HCT116 (cell line): Measurements from ENCODE around the gene DICER1. TPM values are rescaled to one million over a fixed set of nuclear protein-coding genes. Genes with fewer than 3 reads are reported as not detected.

Experiments
- ATAC-seq: fragments of 200-7000 bp; cut with Tn5 transposase; 2 replicates; pipeline ENCODE4 v1.9.1; 2020; ENCODE audit warnings: mild to moderate bottlenecking, moderate library complexity
- BruUV-seq: library from RNA; stranded (reverse); fragments of 400-500 nt; replicated peaks from 2 replicates; lab custom pipeline; 2021; lab: Mats Ljungman, UMichigan
- CTCF ChIA-PET: fragments of 300-600 bp; sonication (Branson Sonifier 250); formaldehyde crosslinking; loops from one replicate; lab custom pipeline; 2021; ENCODE audit warnings: antibody characterized with exemption; lab: Charles Lee
- POLR2A ChIA-PET: fragments of 300-600, 350-600 bp; sonication (Branson Sonifier 250); formaldehyde crosslinking; loops from one replicate; lab custom pipeline; 2021; ENCODE audit warnings: antibody characterized with exemption; lab: Charles Lee
- RAD21 ChIA-PET, 2 experiments: fragments of 300-600 bp; sonication (Branson Sonifier 250); formaldehyde crosslinking; loops; one replicate each; lab custom pipeline; 2023; ENCODE audit warnings: low total read pairs in 2 of 2; ENCODE audit not compliant: uncharacterized antibody in 2 of 2, unreplicated experiment in 2 of 2, low non-redundant PET in 1 of 2; lab: Charles Lee
- DNase-seq: peaks from one replicate; pipeline ENCODE4 v3.0.0-alpha.2; 2010; ENCODE audit warnings: low read depth, low spot score
- H2AFZ ChIP-seq: fragments of 200-600 bp; shearing (Covaris generic), sonication (generic); 2 replicates; pipeline ENCODE4 v1.6.1; 2017; ENCODE audit warnings: low read depth, mixed run types, mixed read lengths, antibody characterized with exemption, low read length; ENCODE audit not compliant: poor library complexity, severe bottlenecking
- H3K27ac ChIP-seq: 2 replicates; pipeline ENCODE4 v1.5.1; 2012; ENCODE audit warnings: low read depth, low read length
- H3K27me3 ChIP-seq: fragments of 200-600 bp; sonication (generic); 2 replicates; pipeline ENCODE4 v1.6.1; 2016; ENCODE audit warnings: mixed run types, low read length, mixed read lengths; ENCODE audit not compliant: insufficient read depth
- H3K36me3 ChIP-seq, 2 experiments: fragments of 200-500 bp in 1 of 2; fragments of 200-600 bp in 1 of 2; sonication (Bioruptor generic) in 1 of 2; sonication (generic) in 1 of 2; 2 replicates each; pipeline versions ENCODE4 v1.5.1 to v1.6.1; 2014 to 2016; ENCODE audit warnings: low read length in 2 of 2, inconsistent platforms in 1 of 2, mixed read lengths in 1 of 2, mixed run types in 1 of 2; ENCODE audit not compliant: insufficient read depth in 2 of 2, control insufficient read depth in 1 of 2
- H3K4me1 ChIP-seq, 2 experiments: fragments of 200-600 bp in 1 of 2; sonication (generic) in 1 of 2; 2 replicates each; pipeline versions ENCODE4 v1.5.1 to v1.6.1; 2012 to 2017; ENCODE audit warnings: low read length in 2 of 2, inconsistent platforms in 1 of 2, mild to moderate bottlenecking in 1 of 2, mixed read lengths in 1 of 2, mixed run types in 1 of 2, moderate library complexity in 1 of 2; ENCODE audit not compliant: insufficient read depth in 2 of 2, control insufficient read depth in 1 of 2
- H3K4me2 ChIP-seq: fragments of 200-600 bp; sonication (generic); 2 replicates; pipeline ENCODE4 v1.6.1; 2017; ENCODE audit warnings: mixed run types, low read length, mixed read lengths
- H3K4me3 ChIP-seq, 2 experiments: fragments of 200-600 bp in 1 of 2; sonication (generic) in 1 of 2; replicated peaks in 1 of 2; 2 replicates each; pipeline ENCODE4 v1.5.1; 2011 to 2016; ENCODE audit warnings: low read length in 2 of 2, control low read depth in 1 of 2, low read depth in 1 of 2, mild to moderate bottlenecking in 1 of 2, mixed read lengths in 1 of 2, mixed run types in 1 of 2
- H3K79me2 ChIP-seq: fragments of 200-600 bp; sonication (generic); 2 replicates; pipeline ENCODE4 v1.6.1; 2017; ENCODE audit warnings: mild to moderate bottlenecking, mixed run types, low read length, moderate library complexity, mixed read lengths; ENCODE audit not compliant: insufficient read depth
- H3K9ac ChIP-seq: fragments of 200-600 bp; sonication (generic); 2 replicates; pipeline ENCODE4 v1.6.1; 2016; ENCODE audit warnings: low read length, mixed read lengths
- H3K9me2 ChIP-seq: fragments of 200-600 bp; sonication (generic), shearing (Covaris generic); 2 replicates; pipeline ENCODE4 v1.6.1; 2017; ENCODE audit warnings: mixed run types, mild to moderate bottlenecking, moderate library complexity; ENCODE audit not compliant: insufficient read depth
- H3K9me3 ChIP-seq, 2 experiments: fragments of 200-500 bp in 1 of 2; fragments of 200-600 bp in 1 of 2; sonication (Bioruptor generic) in 1 of 2; sonication (generic) in 1 of 2; 2 replicates each; pipeline ENCODE4 v1.6.1; 2014 to 2017; ENCODE audit warnings: low read length in 2 of 2, mixed read lengths in 2 of 2, inconsistent platforms in 1 of 2, low read depth in 1 of 2, mild to moderate bottlenecking in 1 of 2, mixed run types in 1 of 2, moderate library complexity in 1 of 2; ENCODE audit not compliant: control insufficient read depth in 1 of 2, insufficient read depth in 1 of 2
- H4K20me1 ChIP-seq: fragments of 200-600 bp; sonication (generic), shearing (Covaris generic); 2 replicates; pipeline ENCODE4 v1.6.1; 2017; ENCODE audit warnings: mixed run types, mild to moderate bottlenecking, moderate library complexity; ENCODE audit not compliant: insufficient read depth
- CBX3 ChIP-seq: IDR thresholded peaks from 2 replicates; pipeline ENCODE4 v1.6.1; 2012; ENCODE audit warnings: low read depth
- CEBPB ChIP-seq: IDR thresholded peaks from 2 replicates; pipeline ENCODE4 v1.6.1; 2012; ENCODE audit warnings: low read depth
- EGR1 ChIP-seq: IDR thresholded peaks from 2 replicates; pipeline ENCODE4 v1.6.1; 2012; ENCODE audit warnings: low read depth
- EZH2 ChIP-seq: fragments of 200-600 bp; sonication (generic); IDR thresholded peaks from 2 replicates; pipeline ENCODE4 v1.6.1; 2017; ENCODE audit warnings: antibody characterized with exemption, mixed run types
- EZH2phosphoT487 ChIP-seq: fragments of 200-600 bp; IDR thresholded peaks from 2 replicates; pipeline ENCODE4 v1.6.1; 2018; ENCODE audit warnings: antibody characterized with exemption, borderline replicate concordance
- FOSL1 ChIP-seq: IDR thresholded peaks from 2 replicates; pipeline ENCODE4 v1.6.1; 2012; ENCODE audit warnings: low read depth
- JUND ChIP-seq: IDR thresholded peaks from 2 replicates; pipeline ENCODE4 v1.6.1; 2012
- POLR2A ChIP-seq: IDR thresholded peaks from 2 replicates; pipeline ENCODE4 v1.7.0; 2011; ENCODE audit warnings: borderline replicate concordance; ENCODE audit not compliant: insufficient read depth, insufficient read length; ENCODE audit errors: extremely low read depth
- POLR2AphosphoS5 ChIP-seq: IDR thresholded peaks from 2 replicates; pipeline ENCODE4 v1.6.1; 2011; ENCODE audit warnings: mild to moderate bottlenecking, low read depth, low read length, moderate library complexity
- RAD21 ChIP-seq: IDR thresholded peaks from 2 replicates; pipeline ENCODE4 v1.6.1; 2012; ENCODE audit warnings: low read depth, mild to moderate bottlenecking
- YY1 ChIP-seq: IDR thresholded peaks from 2 replicates; pipeline ENCODE4 v1.6.1; 2011; ENCODE audit warnings: low read length, low read depth, moderate library complexity, mild to moderate bottlenecking; ENCODE audit not compliant: insufficient replicate concordance; ENCODE audit errors: extremely low read depth
- ZNF274 ChIP-seq: fragments of 200-500 bp; sonication (Bioruptor generic); IDR thresholded peaks from 2 replicates; pipeline ENCODE4 v1.6.1; 2014; ENCODE audit warnings: mild to moderate bottlenecking, low read depth, low read length, inconsistent platforms
- intact Hi-C: fragments of 100-400 bp; cut with micrococcal nuclease; formaldehyde crosslinking; loops from 2 replicates; pipeline ENCODE4 v1.10.0; 2022
- total RNA-seq: library from RNA; stranded (reverse); gene quantifications from one replicate; pipeline ENCODE4 v1.2.1, GENCODE V29; 2021; ENCODE audit not compliant: unreplicated experiment
- TF ChIP-seq, protein P1 (sequence below): IDR thresholded peaks from 2 replicates; pipeline ENCODE4 v1.6.1; 2012; ENCODE audit warnings: low read depth
- TF ChIP-seq, protein P2 (sequence below): IDR thresholded peaks from 2 replicates; pipeline ENCODE4 v1.6.1; 2012
- TF ChIP-seq, protein P3 (sequence below): IDR thresholded peaks from 2 replicates; pipeline ENCODE4 v1.6.1; 2012
- TF ChIP-seq, protein P4 (sequence below): IDR thresholded peaks from 2 replicates; pipeline ENCODE4 v1.6.1; 2011; ENCODE audit warnings: mild to moderate bottlenecking, low read length, moderate library complexity; ENCODE audit not compliant: insufficient replicate concordance; ENCODE audit errors: extremely low read depth

Gene DICER1
- total RNA-seq, 1 experiment from 2014 or later = 38.6 TPM

DNA sequence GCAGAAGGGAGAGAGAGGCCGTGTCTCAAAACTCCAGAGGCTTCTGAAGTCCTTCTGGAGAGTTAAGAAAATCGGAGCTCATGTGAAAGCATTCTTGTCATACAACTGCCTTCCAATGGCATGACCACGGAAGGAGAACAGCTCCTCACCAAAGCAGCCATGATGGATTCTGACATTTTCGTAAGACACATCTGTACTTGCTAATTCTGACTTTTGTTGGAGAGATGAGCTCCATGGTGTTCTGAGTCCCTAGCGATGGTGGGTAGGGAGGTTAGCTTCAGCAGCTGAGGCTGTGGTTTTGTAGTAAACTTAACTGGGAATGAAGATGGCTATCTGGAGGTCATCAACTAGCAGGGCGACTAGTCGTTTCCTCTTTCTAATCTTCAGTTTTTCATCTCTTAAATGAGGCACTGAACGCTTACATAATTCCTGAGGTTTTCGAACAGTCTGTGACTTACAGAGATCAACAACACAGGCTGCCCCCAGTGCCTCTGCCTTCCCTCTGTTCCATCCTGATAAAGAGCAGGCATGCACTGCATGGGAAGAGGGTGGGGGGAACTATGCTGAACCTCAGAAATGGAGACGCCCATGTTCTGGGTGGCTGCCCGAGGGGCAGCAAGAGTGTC, 28.6 kb upstream of the DICER1 start:
- H3K27me3 ChIP-seq = no peaks in the 10 kb centered on the region
- CTCF ChIA-PET = interaction anchor here (1.3 kb wide), 1 partner anchor 10 kb away, joined by 3 read pairs; no protein-coding TSS in a partner anchor
- POLR2A ChIA-PET = no interaction called here
- H3K4me3 ChIP-seq = no peak overlapping the region
- H3K36me3 ChIP-seq = no peaks in the 10 kb centered on the region
- H3K79me2 ChIP-seq = no peaks in the 10 kb centered on the region
- DNase-seq = no peak
- H3K27ac ChIP-seq = no peak overlapping the region
- no peaks in the 10 kb centered on the region for H3K9me3 ChIP-seq
- ATAC-seq = no peak
- no peaks in the 10 kb centered on the region for H4K20me1 ChIP-seq
- intact Hi-C loops = no loop called here
- H3K9ac ChIP-seq = no peak overlapping the region
- no TSS peak for BruUV-seq
- H2AFZ ChIP-seq = no peak overlapping the region
- TF ChIP-seq EZH2 (no peak), FOSL1 (no peak), CEBPB (no peak), EZH2phosphoT487 (no peak), YY1 (no peak), EGR1 (no peak), RAD21 (no peak), JUND (no peak), POLR2A (no peak), CBX3 (no peak), ZNF274 (no peak), POLR2AphosphoS5 (no peak)
- TF ChIP-seq, protein P1, sequence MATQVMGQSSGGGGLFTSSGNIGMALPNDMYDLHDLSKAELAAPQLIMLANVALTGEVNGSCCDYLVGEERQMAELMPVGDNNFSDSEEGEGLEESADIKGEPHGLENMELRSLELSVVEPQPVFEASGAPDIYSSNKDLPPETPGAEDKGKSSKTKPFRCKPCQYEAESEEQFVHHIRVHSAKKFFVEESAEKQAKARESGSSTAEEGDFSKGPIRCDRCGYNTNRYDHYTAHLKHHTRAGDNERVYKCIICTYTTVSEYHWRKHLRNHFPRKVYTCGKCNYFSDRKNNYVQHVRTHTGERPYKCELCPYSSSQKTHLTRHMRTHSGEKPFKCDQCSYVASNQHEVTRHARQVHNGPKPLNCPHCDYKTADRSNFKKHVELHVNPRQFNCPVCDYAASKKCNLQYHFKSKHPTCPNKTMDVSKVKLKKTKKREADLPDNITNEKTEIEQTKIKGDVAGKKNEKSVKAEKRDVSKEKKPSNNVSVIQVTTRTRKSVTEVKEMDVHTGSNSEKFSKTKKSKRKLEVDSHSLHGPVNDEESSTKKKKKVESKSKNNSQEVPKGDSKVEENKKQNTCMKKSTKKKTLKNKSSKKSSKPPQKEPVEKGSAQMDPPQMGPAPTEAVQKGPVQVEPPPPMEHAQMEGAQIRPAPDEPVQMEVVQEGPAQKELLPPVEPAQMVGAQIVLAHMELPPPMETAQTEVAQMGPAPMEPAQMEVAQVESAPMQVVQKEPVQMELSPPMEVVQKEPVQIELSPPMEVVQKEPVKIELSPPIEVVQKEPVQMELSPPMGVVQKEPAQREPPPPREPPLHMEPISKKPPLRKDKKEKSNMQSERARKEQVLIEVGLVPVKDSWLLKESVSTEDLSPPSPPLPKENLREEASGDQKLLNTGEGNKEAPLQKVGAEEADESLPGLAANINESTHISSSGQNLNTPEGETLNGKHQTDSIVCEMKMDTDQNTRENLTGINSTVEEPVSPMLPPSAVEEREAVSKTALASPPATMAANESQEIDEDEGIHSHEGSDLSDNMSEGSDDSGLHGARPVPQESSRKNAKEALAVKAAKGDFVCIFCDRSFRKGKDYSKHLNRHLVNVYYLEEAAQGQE = no peak
- TF ChIP-seq, protein P2, sequence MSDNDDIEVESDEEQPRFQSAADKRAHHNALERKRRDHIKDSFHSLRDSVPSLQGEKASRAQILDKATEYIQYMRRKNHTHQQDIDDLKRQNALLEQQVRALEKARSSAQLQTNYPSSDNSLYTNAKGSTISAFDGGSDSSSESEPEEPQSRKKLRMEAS = no peak
- TF ChIP-seq, protein P3, sequence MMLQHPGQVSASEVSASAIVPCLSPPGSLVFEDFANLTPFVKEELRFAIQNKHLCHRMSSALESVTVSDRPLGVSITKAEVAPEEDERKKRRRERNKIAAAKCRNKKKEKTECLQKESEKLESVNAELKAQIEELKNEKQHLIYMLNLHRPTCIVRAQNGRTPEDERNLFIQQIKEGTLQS = no peak
- TF ChIP-seq, protein P4, sequence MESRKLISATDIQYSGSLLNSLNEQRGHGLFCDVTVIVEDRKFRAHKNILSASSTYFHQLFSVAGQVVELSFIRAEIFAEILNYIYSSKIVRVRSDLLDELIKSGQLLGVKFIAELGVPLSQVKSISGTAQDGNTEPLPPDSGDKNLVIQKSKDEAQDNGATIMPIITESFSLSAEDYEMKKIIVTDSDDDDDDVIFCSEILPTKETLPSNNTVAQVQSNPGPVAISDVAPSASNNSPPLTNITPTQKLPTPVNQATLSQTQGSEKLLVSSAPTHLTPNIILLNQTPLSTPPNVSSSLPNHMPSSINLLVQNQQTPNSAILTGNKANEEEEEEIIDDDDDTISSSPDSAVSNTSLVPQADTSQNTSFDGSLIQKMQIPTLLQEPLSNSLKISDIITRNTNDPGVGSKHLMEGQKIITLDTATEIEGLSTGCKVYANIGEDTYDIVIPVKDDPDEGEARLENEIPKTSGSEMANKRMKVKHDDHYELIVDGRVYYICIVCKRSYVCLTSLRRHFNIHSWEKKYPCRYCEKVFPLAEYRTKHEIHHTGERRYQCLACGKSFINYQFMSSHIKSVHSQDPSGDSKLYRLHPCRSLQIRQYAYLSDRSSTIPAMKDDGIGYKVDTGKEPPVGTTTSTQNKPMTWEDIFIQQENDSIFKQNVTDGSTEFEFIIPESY = no peak
- H3K9me2 ChIP-seq = no peaks in the 10 kb centered on the region
- RAD21 ChIA-PET = no interaction called here
- no peak overlapping the region for H3K4me2 ChIP-seq
- H3K4me1 ChIP-seq = no peaks in the 10 kb centered on the region
